Brain microvascular endothelial cell (primary cell): ENCODE measurements around the gene NR1H2.

Experiments
- DNase-seq: peaks from one replicate; pipeline ENCODE4 v3.0.0-alpha.2; 2020
- H3K27ac ChIP-seq: fragments of 250-450 bp; sonication (Bioruptor Pico); 2 replicates; pipeline ENCODE4 v1.5.1; 2020; ENCODE audit warnings: mild to moderate bottlenecking, moderate library complexity
- H3K27me3 ChIP-seq: fragments of 250-450 bp; sonication (Bioruptor Pico); replicated peaks from 2 replicates; pipeline ENCODE4 v1.5.1; 2020; ENCODE audit warnings: mild to moderate bottlenecking
- H3K36me3 ChIP-seq: fragments of 250-450 bp; sonication (Bioruptor Pico); replicated peaks from 2 replicates; pipeline ENCODE4 v1.5.1; 2020; ENCODE audit warnings: mild to moderate bottlenecking
- H3K4me3 ChIP-seq: 2 replicates; pipeline ENCODE4 v1.5.1; 2011; ENCODE audit warnings: low read depth, mild to moderate bottlenecking, control low read depth, low read length, moderate library complexity
- CTCF ChIP-seq: IDR thresholded peaks from 2 replicates; pipeline ENCODE4 v1.5.1; 2011; ENCODE audit warnings: low read depth, mild to moderate bottlenecking, moderate library complexity, low read length, control low read depth, inconsistent platforms; ENCODE audit errors: missing control alignments
- in situ Hi-C: cut with HindIII; loops from 2 replicates; pipeline ENCODE4 v1.10.0; 2017; ENCODE audit warnings: low sequenced_read_pairs, low pct_ligation_motif_present

NR1H2 gene

GRCh38 chr19:50418176-50419021 is 42.1 kb downstream of the NR1H2 start, which contains the start of gene SPIB:
TSS of gene SPIB (plus strand) at chr19:50418938. CDS start at chr19:50418963, 25 bp downstream.
- in situ Hi-C loops = no loop called here
- Histone ChIP-seq H3K27ac (no peak within 1 kb of the TSS), H3K27me3 (peaks cover 12% of the 10 kb centered on the region), H3K4me3 (no peak within 1 kb of the TSS), H3K36me3 (no peaks in the 10 kb centered on the region)
- no peak for TF ChIP-seq CTCF
- no peak for DNase-seq

GRCh38 chr19:50419022-50419579 is 42.8 kb downstream of the NR1H2 start:
- in situ Hi-C loops = no loop called here
- DNase-seq = no peak
- Histone ChIP-seq H3K4me3 (no peak overlapping the region), H3K27me3 (peaks cover 12% of the 10 kb centered on the region), H3K36me3 (no peaks in the 10 kb centered on the region), H3K27ac (no peak overlapping the region)
- TF ChIP-seq CTCF = no peak

GRCh38 chr19:50419580-50420035 is 43.4 kb downstream of the NR1H2 start:
- no peak for TF ChIP-seq CTCF
- no peak for DNase-seq
- Histone ChIP-seq H3K36me3 (no peaks in the 10 kb centered on the region), H3K4me3 (no peak overlapping the region), H3K27ac (no peak overlapping the region), H3K27me3 (peaks cover 12% of the 10 kb centered on the region)
- in situ Hi-C loops = no loop called here

GRCh38 chr19:50420127-50420526 is 43.9 kb downstream of the NR1H2 start:
- in situ Hi-C loops = no loop called here
- no peak for DNase-seq
- no peak for TF ChIP-seq CTCF
- Histone ChIP-seq H3K27ac (no peak overlapping the region), H3K36me3 (no peaks in the 10 kb centered on the region), H3K27me3 (peaks cover 12% of the 10 kb centered on the region), H3K4me3 (no peak overlapping the region)

- TF ChIP-seq CTCF = no peak
- Histone ChIP-seq H3K36me3 (no peaks in the 10 kb centered on the region), H3K4me3 (no peak overlapping the region), H3K27ac (no peak overlapping the region), H3K27me3 (peaks cover 12% of the 10 kb centered on the region)
- in situ Hi-C loops = no loop called here
- no peak for DNase-seq
Measured at GRCh38 chr19:50420808-50421207, 44.6 kb downstream of the NR1H2 start.
